Stimulated activated naive CD8-positive, alpha-beta T cell treated with anti-CD3 and anti-CD28 coated beads, Interleukin-15, Interleukin-2, amounts not matched to agents 100 U/mL and 50 U/mL, for 24 hours (primary cell): Measurements from ENCODE around the gene HOXA7.

Experiments used
- ATAC-seq: fragments of 150-1000 bp; cut with Tn5 transposase; one replicate; pipeline ENCODE4 v1.10.0; 2021
- DNase-seq: peaks from one replicate; pipeline ENCODE4 v3.0.0; 2021

HOXA7 gene

GRCh38 chr7:27118580-27118979 is 37.9 kb downstream of the HOXA7 start:
- ATAC-seq (no peak), DNase-seq (no peak)

- no peak for DNase-seq
- ATAC-seq = no peak
Measured at GRCh38 chr7:27117887-27118491, 38.5 kb downstream of the HOXA7 start.

DNA sequence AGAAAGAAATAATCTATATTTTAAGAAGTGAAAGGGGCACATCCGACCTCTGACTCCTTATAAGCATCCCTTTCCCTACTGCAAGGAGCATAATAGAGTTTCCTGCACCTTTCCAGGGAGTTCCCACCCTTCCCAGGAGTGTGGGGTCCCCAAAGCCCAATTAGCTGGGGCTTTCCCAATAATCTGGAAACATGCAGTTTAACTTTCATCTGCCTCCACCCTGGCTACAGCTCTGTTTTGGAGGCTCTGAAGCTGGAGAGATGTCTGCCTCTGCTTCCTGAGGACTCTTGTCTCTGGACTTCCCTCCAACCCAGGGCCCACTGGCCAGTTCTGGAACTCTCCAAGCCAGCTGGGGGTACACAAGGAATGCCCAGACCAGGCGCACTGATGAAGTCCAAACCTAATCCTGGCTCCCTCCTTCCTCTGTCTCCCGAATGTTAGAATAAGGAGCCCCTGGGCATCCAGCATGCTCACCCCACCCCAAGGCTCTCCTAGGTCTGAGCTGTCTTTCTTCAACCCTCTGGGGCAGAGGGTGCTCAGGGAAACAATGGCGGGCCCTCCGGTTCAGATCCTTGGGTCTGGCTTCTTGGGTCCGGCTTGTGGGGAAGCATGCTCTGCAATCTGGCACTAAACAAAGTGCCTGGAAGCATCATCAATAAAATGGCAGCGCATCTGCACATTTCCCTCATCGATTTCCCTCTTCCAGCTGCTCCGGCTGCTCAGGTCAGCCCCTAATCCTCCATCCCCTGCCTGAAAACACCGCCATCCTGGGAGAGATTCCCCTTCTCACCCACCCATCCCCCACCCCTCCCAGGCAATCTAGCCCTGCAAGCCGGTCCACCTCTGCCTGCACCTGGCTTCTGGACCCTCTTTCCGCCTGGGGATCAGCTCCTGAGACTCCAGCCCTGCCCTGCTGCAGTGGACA is 39.3 kb downstream of the HOXA7 start:
- DNase-seq (no peak), ATAC-seq (no peak)

GRCh38 chr7:27116031-27116961 is 40.2 kb downstream of the HOXA7 start:
- no peak for ATAC-seq

GRCh38 chr7:27115221-27116026 is 41.1 kb downstream of the HOXA7 start:
- ATAC-seq = no peak

More at GRCh38 chr7:27116031-27116961, 40.2 kb downstream of the HOXA7 start:
- DNase-seq = no peak

GRCh38 chr7:27114881-27115220 is 41.6 kb downstream of the HOXA7 start:
- ATAC-seq = no peak
- no peak for DNase-seq

More at GRCh38 chr7:27115221-27116026, 41.1 kb downstream of the HOXA7 start:
- no peak for DNase-seq

- DNase-seq (no peak), ATAC-seq (no peak)
Measured at GRCh38 chr7:27113991-27114769, 42.3 kb downstream of the HOXA7 start.

GRCh38 chr7:27112955-27113949 is 43.2 kb downstream of the HOXA7 start:
- ATAC-seq (no peak), DNase-seq (no peak)

GRCh38 chr7:27112361-27112760 is 44.1 kb downstream of the HOXA7 start:
- ATAC-seq (no peak), DNase-seq (no peak)

DNA sequence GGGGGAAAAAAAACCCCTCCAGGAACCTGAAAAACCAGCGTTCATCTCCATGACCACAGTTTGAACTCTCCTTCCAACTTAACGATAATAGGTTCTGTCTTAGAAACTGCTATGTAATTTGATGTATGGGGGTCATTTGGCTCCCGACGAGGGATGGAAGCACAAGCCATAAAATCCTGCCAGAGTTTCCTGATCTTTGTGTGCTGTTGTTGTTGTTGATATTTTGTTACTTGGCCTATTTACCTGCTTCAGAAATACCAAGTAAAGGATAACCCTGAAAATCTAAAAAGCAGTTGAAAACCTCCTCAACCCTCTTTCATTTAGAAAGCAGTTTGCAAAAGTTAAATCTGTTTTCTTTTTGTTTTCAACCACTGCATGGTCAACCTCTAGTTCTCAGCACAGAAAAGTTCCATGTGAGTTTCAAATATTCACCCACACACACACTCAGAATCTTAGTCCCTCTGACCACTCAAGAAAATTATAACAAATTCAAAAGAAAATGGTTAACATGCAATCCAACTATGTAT is 44.7 kb downstream of the HOXA7 start:
- no peak for ATAC-seq
- no peak for DNase-seq

DNA sequence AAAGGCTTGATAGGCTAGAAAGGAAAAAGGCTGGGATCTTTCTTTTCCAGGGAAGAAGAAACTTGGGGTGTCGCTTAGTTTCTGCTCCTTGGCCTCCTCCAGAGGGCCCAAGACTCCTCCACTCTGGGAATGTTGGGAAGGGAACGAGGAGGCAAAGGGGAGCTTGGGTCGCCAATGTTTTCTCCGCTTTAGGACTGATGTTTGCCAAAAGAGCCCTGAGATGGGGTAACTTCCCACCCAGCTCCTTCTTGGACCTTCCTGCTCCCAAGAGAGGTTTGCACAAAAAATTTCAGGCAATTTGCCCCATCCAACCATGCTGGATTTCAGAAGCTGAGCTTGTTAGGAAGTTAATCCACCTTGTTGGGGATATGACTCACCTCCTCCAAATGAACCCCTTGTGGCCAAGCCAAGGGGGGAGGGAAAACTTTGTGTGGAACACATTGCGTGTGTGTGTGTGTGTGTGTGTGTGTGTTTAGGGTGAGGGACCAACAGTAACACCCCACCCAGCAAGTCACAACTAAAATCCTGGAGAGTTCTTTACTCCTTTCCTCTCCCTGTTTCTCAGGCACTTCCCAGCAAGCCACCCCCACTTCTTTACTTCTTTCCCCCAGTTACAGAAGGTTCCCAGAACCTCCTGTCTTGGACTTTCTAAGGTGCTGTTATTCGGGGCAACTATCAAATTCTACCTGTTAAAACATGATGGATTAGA is 45.3 kb downstream of the HOXA7 start:
- no peak for ATAC-seq
- no peak for DNase-seq

DNA sequence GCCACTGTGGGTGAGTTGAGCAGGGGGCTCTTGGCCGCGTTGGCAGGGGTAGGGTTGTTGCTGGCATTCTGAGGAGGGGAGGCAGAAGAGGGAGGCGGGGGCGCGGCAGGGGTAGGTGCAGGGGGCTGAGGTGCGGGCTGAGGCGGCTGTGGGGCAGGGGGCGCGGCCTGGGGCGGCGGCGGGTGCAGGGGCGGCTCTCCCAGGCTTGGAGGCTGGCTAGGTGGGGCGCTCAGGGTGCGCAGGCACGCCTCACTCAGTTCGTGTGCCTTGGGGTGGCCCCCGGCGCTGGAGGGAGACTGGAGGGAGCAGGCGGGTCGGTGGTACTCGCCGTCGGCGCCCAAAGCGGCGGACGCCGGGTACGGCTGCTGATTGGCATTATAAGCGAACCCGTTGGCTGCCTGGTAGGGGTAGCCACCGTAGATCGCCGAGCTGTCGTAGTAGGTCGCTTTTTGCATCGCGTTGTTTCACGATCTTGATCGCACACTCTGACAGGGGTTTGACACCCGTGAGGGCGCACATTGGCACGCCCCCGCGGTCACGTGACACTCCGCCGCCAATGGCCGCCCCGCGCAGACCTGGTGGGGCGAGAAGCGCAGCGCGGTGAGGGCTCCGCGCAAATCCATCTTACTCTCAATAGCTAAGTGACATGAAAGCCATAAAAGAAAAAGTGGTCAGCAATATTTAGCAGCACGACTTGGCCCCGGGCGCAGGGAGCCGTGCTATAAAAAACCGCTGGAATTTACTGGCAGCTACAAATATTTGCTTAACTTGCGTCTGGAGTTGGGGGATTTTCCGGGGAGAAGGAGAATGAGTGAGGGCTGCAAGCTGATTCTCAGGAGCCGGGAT is 46.1 kb downstream of the HOXA7 start:
- ATAC-seq (no peak), DNase-seq (no peak)

DNA sequence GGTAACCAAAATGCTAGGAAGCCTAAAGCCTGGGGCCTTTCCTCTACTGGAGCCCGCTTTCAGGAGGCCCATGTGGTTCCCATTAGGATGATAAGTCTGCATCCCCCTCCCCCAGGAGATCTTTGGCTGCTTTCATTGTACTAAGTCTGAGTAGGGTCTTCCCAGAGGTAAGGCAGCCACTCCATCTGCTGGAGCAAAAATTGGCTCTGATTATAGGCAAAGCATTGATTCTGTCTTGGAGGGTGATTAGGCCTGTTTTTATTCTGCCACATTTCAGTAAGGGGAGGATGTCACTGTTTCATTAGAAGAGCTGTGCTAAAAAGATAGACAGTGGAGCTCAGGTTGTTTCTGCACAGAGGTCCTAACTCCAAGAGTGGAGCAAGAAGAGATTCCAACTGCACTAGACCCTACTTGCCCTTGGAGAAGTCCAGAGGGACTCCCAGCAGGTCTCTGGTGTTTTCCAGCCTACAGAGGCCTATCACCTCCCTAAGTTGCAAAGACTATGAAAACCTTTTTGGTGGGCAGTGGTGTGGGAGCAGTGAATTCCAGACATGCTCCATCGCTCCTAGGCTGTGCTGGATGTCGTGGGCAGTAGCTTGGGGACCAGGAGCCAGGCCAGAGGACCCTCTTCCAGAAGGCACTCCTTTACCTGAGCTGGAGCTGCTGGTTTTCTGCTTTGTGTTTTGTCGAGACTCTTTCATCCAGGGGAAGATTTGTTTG is 46.8 kb downstream of the HOXA7 start:
- DNase-seq = no peak
- ATAC-seq = no peak

DNA sequence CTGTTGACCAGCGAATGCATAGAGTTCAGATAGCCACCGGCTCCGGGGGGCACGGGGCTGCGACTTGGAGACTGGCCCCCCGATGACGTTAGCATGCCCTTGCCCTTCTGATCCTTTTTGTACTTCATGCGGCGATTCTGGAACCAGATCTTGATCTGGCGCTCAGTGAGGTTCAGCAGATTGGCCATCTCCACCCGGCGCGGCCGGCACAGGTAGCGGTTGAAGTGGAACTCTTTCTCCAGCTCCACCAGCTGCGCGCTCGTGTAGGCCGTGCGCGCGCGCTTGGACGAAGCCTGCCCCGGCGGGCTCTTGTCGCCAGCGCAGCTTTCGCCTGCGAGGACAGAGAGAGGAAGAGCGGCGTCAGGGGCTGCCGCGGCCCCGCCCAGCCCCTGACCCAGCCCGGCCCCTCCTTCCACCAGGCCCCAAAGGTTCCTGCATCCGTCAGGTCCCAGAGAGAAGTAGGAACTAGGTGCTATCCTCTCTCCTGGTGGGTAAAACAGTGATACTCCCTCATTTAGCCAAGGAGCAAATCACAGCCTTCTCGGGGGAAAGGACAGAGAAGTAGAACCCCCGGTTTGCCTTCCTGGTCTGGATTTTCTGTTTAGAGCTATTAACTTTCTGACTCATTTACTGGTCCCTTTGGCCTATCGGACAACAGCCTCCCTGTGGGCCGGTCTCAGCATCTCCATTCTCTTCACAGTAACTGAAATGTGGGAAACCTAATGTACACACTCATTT is 47.9 kb downstream of the HOXA7 start:
- ATAC-seq (no peak), DNase-seq (no peak)

DNA sequence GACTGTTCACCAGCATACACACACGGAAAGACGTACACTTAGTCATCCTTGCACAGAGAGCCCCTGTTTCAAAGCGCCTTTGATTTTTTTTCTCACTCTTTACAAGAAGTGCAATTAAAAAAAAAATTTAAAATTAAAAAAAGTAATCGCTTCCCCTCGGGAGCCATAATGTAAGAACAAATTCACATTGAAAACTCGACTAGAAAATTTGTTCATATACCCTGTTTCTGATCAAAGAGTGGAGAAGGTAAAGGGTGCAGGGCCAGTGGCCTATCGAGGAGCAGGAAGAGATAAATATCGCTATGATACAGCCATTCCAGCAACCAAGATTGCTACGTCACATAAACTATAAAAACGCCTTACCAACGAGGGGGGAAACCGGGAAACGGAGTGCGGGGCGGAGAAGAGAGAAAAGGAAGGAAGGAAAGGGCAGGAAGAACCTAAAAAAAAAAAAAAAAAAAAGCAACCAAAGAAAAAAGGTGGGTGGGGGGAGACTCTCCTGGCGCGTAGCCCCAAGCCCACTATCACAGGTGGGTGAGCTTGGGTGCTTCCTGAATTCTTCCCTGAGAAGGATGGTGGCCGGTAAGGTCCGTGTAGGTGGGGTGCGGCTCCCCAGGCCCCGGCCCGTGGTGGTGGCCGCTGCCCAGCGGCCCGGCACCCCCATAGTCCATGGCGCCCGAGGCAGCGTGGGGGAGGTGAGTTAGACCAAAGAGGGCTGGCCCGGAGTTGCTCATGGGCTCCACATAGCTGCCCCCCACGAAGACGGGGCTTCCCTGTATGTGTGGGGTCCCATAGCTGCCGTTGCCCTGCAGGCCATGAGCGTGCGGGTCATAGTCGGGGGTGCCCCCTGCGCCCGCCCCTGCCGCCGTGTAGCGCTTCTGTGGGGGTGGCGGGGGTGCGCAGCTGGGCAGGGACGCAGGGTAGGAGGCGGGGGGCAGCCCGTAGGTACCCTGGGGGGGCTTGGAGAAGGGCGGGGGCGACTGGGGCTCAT is 48.8 kb downstream of the HOXA7 start:
- DNase-seq = no peak
- ATAC-seq = no peak
